HG03097 (cell line): ENCODE data around the gene PRKG1.
"Not testable (repeated sequence)": the region's sequence is repeated elsewhere in the genome, so short reads cannot be mapped to it uniquely, and the experiment has no call there.

ENCODE experiments used
- ATAC-seq: cut with Tn5 transposase; IDR thresholded peaks from one replicate; pipeline ENCODE4 v1.9.1; 2021; ENCODE audit not compliant: unreplicated experiment, low FRiP score

Gene PRKG1

DNA sequence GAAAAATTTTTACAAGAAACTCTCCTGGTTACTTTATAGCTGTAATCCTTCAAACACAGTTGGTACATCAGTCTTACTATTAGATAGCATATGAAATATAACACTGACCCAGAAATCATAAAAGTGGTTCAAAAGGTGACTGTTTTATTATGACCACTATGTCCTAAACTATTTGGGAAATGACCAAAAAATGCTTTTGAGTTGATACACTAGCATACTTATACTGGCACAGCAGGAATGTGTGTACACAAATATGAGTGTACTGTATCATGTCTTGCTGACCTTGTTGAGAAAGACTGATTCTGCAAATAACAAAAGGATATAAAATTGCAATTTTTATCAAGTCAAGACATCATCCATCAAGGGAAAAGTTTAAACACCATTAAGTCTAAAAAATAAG lies 600.8 kb downstream of the PRKG1 start:
- ATAC-seq: no peak

DNA sequence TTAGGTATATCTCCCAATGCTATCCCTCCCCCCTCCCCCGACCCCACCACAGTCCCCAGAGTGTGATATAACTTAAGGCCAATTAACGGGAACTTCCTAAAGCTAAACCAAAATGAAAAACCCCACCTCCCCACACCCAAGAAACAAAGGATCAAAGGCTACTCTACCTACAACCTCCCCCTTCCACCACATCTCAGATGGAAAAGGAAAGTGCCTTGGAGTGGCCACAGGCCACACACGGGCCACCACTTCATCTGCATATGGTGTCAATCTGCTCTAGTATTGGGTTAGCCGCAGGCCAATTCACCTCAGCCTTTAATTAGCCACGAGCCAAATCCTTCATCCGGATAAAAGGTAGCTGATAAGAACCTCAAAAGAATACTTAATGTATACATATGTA lies 605.6 kb downstream of the PRKG1 start:
- ATAC-seq: no peak

DNA sequence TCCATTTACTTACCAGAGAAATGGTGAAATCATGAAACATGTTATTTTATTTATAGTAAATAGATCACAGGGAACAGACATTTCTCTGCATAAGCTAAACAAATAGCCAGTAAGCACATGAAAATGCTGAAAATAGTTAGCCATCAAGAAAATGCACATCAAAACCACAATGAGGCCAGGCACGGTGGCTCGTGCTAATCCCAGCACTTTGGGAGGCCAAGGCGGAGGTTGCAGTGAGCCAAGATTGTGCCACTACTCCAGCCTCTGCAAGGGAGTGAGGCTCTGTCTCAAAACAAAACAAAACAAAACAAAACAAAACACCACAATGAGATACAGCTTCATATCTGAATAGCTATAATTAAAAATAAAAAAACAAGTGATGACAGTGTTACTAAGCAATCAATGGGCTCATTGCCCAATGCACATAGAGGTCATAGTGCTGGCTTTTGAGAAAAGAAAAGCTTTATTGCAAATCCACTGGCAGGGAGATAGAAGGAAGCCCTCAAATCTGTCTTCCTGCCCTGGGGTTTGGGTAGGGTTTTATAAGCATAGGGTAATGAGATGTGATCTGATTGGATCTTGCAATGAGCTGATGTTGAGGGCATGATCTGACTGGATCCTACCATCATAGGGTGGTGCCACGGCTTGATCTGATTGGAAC lies 608.9 kb downstream of the PRKG1 start:
- ATAC-seq: no peak

DNA sequence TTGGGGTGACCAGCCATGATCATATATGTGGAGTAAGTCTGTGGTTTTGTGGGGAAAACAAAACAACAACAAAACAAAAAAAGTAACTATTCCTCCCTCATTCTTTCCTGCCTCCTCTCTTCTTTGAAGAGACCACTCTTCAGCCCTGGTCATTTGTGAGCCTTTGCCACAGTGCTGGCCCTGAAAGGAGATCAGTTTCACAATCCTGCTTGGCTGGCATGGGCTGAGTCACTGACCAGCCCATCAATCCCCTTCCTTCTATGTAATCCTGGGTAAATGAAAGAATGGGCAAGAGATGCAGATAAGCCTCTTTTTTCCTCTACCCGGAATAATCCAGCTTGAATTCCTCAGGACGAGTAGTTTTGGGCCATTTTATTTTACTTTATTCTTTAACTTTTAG lies 611.5 kb downstream of the PRKG1 start:
- ATAC-seq: no peak

DNA sequence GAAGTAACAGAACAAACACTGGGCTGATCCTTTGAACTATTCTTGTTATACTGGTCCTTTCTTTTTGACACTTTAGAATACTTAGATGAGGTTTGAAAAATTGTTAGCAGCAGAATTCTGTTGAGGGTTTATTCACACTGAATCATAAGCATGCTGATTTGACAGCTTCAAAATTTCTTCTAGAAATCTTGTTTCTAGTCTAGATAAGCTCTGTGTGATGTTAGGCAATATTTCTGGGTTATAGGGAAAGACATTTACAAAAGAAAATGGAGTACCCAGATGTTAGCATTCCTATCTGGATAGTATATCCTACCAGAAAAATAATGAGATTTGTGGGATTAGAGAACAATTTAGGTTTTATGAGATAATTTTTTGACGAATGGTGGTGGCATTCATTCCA lies 613.0 kb downstream of the PRKG1 start:
- ATAC-seq: no peak

DNA sequence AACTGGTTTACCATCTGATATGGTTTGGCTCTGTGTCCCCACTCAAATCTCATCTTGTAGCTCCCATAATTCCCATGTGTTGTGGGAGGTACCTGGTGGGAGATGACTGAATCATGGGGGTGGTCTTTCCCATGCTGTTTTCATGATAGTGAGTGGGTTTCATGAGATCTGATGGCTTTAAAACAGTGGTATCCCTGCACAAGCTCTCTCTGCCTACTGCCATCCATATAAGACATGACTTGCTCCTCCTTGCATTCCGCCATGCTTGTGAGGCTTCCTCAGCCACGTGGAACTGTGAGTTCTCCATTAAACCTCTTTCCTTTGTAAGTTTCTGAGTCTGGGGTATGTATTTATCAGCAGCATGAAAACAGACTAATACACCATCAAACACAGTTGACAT lies 614.5 kb downstream of the PRKG1 start:
- ATAC-seq: not testable (repeated sequence)

DNA sequence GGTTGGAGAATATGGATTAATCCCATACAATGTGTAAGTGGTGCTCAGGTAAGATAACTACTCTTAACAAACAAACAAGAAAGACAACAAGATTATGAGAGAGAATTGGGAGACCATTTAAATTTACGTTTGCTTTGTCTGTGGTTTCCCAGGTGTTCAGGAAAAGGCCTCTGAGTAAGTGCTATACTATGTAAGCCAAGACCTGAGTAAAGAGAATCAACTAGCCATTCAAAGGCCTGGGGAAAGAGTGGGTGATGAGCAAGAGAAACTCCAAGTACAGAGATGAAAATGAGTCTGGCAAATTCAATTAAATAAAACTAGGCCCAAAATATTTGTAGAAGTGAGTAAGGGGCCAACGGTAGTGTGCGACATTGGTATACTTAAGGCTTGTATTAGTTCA lies 615.2 kb downstream of the PRKG1 start:
- ATAC-seq: no peak

DNA sequence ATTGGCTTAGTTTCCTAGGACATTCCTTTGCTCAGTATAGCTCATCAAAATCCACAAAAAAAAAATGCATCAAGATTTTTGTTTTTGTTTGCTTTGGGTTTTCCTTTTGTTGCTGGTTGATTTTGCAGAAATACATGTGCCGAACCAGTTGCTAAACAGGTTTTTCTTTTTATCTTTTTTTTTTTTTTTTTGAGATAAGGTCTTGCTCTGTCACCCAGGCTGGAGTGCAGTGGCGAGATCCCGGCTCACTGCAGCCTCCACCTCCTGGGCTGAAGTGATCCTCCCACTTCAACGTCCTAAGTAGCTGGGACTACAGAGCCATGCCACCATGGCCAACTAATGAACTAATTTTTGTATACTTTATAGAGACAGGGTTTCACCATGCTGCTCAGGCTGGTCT lies 616.8 kb downstream of the PRKG1 start:
- ATAC-seq: no peak

DNA sequence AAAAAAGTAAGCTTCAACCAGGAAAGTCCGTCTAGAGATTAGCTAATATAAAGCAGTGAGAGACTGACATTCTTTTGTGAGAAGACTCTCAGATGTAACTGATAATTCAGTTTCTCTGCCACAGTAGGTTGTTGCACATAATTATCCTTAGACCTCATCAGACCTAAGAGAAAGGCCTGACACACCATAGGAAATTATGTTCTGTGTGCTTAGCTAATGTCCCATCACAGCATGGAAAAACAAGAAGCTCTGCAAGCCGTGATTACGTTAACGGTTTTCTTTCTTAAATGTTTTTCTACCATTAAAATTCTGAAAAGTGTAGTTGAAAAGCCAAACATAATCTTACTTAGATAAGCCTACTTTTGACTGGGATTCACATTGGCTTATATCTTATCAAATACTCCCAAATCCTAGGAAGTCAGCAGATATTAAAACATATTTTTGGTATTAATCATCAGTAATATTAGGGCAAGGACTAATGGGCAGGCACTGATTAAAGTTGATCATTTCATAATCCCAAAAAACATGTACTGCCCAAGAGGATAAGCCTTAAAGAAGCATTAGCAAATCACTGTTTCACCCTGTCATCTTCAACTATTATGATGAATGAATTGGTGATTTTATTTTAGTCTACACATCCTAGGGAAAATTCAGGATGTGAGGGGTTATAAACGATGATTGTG lies 619.9 kb downstream of the PRKG1 start:
- no peak for ATAC-seq

DNA sequence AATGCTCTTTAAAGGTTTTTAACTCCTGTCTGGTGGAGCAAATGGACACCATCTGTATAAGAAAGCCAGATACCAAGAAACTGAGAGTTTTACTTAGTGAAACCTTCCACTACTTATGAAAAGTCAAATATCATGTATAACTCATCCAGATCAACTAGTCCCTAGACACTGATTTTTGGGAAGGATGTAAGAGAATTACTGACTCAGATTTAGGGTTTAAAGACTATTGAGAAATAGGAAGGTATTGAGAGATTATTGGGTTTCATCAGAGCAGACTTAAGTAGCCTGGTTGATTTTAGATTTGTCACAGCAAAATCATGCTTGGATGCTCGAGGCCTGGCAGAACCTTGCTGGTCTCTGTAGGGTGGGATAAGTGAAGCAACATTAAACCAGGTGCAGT lies 622.0 kb downstream of the PRKG1 start:
- no peak for ATAC-seq

DNA sequence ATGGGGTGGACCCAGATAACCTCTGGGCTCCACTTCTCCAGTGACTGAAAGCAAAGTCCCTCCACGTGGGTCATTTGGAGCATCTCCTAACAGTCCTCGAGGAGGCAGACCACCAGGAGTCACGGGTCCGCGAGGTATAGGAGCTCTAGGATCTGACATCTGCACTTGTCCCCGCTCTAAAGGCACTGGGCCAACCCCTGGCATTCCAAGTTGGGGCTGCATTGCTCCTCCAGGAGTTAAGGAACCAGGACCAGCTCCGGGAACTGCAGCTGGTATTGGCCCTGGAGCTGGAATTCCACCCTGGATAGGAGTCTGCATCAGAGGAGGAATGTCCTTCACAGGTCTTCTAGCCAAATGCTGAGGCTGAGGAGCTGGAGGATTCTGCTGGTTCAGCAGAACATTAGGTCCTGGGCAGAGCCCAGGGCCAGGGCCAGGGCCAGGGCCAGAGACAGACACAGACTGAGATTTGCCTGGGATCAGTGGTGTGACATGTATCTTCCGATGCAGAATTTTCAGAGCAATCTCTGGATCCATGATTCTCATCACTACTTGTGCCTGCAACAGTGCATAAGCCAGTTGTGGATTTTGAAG lies 624.3 kb downstream of the PRKG1 start:
- no peak for ATAC-seq

DNA sequence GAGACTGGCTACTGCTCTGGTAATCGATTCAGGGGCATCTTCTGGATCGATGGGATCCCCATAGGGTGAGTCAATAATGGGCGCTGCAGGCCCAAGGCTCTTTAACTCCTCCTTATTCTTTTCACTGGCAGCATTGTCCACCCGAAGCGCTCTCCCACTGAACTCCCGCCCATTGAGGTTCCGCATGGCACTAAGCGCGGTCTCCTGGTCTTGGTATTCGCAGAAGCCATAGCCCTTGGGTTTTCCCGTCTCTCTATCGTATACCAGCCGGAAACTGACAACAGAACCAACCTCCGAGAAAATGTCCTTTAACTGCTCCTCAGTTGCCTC lies 624.8 kb downstream of the PRKG1 start:
- ATAC-seq: peak; percentile 20

DNA sequence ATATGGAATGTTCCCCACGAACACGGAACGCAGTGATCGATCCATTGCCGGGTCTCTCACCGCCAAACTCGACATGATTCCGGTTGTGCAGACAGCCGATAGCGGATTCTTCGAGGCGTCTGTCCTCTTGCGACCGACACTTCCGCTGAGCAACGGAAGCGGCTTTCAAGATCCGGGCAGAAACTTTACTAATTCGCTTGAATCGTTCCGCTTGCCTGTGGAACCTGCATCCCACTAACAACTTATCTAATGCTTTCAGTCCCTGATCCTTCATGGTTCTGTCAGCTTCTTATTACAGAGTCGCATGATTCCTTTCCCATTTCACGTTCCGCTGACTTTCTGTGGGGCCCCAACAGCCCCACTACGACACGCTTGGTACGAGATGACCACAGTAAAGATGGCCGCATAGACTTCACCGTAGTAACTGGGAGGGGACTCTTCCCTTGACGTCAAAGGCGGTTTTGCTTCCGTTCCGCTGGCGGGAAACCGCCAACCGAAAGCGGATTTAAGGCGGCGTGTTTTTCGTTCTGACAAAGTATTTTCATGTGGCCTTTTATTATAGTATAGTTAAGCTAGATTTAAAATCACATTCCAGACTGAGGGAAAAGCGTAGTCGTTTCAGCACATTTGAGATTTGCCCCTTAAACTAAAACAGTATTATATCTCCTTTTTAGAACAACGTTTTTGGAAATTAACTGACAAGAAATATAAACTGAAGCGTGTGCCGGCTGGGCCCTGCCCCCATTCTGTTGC lies 625.4 kb downstream of the PRKG1 start, which contains the start of gene CSTF2T:
Gene CSTF2T, minus strand, starts transcription at position 121 of the 753 bp plus-strand sequence. Its CDS starts 46 bp downstream, at position 75.
- peak; percentile 95 for ATAC-seq

DNA sequence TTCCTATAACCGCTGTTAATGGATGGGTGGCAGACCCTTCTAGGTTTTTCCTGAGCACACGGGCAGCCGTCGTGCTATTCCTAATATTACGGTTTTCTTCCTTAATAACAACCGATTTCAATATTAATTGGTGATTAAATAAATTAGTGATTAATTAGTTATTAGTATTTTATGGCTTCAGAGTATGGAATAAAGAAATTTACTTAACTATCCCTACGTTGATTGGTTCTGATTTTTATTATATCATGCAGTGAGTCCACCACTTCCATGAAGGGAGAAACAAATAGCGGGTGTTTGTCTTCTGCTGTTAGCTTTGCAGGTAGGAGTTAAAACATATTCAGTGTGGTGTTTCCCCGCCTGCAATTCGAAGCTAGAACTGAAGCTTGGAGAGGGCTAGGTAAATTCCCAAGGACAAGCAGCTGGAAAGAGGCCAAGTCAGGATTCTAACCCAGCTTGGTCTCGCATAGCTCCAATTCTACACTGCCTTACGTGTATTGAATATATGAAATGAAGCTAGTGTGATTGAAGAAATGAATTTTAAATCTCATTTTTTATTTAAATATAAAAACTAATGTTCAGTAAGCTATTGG lies 626.0 kb downstream of the PRKG1 start:
- ATAC-seq: no peak

DNA sequence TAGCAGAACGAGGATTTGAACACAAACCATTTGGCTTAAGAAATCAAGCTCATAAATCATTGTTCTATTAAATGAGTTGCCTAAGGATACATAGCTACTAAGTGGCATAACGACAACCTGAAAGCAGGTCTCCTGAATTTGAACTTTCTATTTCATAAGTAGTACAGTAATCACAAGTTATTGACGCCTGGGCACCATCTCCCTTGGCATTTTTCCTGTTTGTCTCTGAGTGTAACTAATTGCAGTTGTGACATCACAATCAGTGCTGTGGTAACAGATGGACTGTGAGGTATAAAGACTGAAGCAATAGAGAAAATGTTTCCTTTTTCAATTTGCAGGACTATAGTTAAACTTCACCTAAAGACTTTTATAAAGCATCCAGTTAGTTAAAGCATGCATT lies 631.5 kb downstream of the PRKG1 start:
- ATAC-seq: no peak

DNA sequence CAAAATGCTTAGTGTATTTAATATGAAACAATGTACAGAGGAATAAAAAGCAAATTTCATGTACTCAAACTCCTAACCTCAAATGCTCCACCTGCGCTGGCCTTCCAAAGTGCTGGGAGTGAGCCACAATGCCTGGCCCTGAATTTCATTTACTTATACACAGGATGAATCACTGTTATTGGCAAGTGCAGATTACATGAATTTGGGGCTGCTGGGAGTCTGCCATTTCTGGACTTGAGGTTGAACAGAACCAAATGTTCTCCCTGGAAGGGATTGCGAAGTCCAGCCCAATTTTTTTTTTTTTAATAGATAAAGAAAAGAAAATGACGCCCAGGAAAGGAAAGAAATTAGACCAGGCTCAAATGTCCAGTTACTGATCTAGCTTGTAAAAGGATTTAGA lies 631.9 kb downstream of the PRKG1 start:
- no peak for ATAC-seq

DNA sequence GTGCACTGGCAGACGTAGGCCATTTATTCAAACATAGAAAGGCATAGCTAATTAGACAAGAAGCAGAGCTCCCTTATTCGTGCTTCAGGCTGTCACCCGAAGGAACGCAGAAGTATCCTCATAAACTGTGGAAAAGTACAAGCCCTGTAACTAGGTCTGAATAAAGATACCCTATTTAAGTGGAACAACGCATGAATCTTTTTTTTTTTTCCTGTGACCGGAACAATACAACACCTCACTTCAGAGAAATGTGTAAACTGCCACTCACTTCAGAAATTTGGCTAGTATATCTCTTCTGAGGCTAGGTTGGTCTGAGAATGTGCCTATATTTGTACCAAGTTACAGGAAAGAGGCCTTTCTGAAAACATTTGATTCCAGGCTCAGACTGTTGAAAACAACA lies 633.1 kb downstream of the PRKG1 start:
- no peak for ATAC-seq

DNA sequence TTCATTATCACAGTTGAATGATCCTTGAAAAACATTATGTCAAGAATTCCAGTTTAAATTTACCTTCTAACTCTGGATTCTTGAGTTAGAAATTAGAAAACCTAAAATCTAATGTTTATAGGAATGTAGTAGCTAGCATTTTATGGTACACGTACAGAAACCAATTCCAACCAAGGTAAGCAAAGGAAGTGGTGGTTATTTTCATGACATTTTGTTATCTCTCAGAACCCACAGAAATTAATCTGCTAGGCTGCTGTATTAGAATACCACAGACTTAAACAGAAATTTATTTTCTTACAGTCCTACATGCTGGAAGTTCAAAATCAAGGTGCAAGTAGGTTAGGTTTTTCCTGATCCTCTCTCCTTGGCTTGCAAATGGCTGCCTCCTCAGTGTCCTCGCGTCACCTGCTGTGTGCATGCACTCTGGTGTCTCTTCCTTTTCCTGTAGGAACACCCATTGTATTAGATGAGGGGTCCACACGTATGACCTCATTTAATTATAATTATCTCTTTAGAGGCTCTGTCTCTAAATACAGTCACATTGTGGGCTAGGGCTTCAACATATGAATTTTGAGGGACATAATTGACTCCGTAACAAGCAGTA lies 633.6 kb downstream of the PRKG1 start:
- no peak for ATAC-seq

DNA sequence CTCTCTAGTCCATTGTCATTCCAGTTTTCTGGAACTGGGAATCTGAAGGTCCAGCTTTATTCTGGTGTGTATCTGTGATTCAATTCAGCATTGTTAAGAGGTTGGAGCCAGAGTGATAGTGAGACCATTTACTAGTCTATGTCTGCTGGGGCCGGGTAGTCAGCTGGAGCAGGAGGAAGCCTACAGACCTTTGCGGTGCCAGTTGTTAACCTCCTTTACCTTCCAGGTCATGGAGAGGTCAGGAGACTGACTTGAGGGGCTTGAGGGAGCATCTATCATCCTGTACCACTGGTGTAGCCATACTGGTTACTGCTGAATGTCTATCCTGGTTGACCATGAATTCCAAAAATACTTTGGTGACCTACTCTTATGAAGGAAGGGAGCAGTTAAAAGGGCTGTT lies 634.3 kb downstream of the PRKG1 start:
- ATAC-seq: no peak

DNA sequence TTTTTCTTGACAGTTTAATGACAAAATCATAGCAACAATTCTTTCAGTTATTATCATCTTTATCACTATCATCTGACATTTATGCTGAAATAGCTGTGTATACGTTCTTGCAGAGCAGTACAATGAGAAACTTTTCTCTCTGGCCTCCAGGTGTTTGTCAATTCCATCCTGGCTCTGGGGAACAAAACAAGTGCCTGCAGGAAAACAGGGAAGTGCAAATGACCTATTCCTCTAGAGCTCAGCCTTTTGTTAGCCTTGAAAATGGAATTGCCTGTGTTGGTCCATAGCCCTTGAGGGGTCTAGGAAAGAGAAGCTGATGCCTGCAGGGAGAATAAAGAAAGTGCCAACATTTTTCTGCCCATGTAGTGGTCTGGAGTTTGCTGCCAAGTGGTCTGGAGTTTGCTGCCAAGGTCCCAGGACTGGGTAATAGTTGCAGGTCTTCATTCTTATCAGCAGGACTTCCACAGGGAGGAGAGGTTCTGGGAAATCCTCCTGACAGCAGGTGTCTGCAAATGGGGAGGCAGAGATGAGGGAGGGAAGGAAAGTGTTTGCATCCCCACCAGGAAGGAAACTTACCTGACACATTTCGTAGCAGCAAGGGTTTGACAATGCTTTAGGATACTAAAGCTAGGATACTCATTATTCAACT lies 635.2 kb downstream of the PRKG1 start:
- ATAC-seq: no peak
